ENCODE data around the gene BSCL2.
"Not testable (repeated sequence)": the region's sequence is repeated elsewhere in the genome, so short reads cannot be mapped to it uniquely, and the experiment has no call there.

The BSCL2 gene

GRCh38 chr11:62707277-62707861 is at the start of gene BSCL2, which contains the start of gene GNG3:
BSCL2 (minus strand) TSS chr11:62707424; CDS start chr11:62707195, 229 bp downstream.
GNG3 (plus strand) TSS chr11:62707676; CDS start chr11:62708296, 620 bp downstream.
- DNase-seq: peak; percentile 26 to 97 (median 84)

GRCh38 chr11:62755086-62755615 is 47.9 kb upstream of the BSCL2 start:
- peak in 2 of 58 donors; percentile 5 to 10 for DNase-seq

- peak; percentile 77 to 100 (median 98) for DNase-seq
These were observed 46.7 kb upstream of the BSCL2 start, which contains the start of gene ZBTB3 for GRCh38 chr11:62753736-62754603. ZBTB3 (minus strand) TSS chr11:62754160; CDS start chr11:62753664, 496 bp downstream.

- DNase-seq: no peak
These were observed 45.9 kb upstream of the BSCL2 start for GRCh38 chr11:62752994-62753735.

DNA sequence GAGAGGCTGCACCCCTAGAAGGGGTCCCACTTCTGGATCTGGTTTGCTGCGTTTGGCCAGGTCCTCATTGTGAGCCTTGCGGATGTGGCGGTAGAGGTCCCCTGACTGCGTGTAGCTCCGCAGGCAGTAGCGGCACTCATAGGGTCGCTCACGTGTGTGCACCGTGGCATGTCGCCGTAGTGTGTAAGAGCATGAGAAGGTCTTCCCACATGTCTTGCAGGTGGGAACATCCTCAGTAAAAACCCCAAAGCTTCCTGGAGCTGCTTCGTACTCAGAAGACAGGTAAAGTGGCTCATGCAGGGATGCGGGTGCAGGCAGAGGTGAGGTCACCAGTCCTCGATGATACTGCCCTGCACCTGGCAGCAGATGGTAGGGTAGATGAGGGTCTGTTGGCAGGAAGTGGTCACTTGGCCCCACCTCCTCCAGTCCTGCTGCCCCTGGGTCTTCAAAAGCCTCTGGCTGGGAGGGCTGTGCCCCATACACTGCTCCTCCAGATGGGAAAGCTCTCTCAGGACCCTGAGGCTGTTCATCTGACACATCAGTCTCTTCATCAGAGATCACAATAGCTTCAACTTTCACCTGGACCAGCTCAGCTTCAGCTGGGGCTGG is 45.1 kb upstream of the BSCL2 start:
- DNase-seq: no peak

DNA sequence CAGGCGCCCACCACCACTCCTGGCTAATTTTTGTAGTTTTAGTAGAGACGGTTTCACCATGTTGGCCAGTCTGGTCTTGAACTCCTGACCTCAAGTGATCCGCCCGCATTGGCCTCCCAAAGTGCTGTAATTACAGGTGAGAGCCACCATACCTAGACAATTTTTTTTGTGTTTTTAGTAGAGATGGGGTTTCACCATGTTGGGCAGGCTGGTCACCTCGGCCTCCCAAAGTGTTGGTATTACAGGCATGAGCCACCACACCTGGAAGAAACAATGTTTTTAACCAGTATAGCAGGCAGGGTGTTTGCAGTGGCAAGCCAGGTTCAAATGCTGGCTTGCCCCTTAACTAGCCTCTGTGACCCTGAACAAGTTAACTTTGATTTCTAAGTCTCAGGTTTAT is 42.7 kb upstream of the BSCL2 start:
- not testable (repeated sequence) for DNase-seq

- peak in 1 of 58 donors; percentile 32 for DNase-seq
These were observed 40.4 kb upstream of the BSCL2 start for GRCh38 chr11:62747475-62748160.

GRCh38 chr11:62737196-62737595 is 30.0 kb upstream of the BSCL2 start:
- DNase-seq: no peak

- DNase-seq: peak in 1 of 58 donors; percentile 41
These were observed 25.6 kb upstream of the BSCL2 start for GRCh38 chr11:62732830-62733229.

GRCh38 chr11:62730076-62730475 is 22.9 kb upstream of the BSCL2 start:
- not testable (repeated sequence) for DNase-seq

- peak in 57 of 58 donors; percentile 43 to 94 (median 83) for DNase-seq
These were observed 21.2 kb upstream of the BSCL2 start, which contains the start of gene TTC9C for GRCh38 chr11:62728171-62728988. TTC9C (plus strand) TSS chr11:62728486; CDS start chr11:62728849, 363 bp downstream.

GRCh38 chr11:62727872-62728170 is 20.6 kb upstream of the BSCL2 start:
- DNase-seq: peak in 57 of 58 donors; percentile 60 to 98 (median 88)

- DNase-seq: peak; percentile 85 to 99 (median 97)
These were observed 20.1 kb upstream of the BSCL2 start, which contains the start of gene HNRNPUL2 for GRCh38 chr11:62727165-62727871. HNRNPUL2 (minus strand) TSS chr11:62727457; CDS start chr11:62727156, 301 bp downstream.

- peak in 2 of 58 donors; percentile 66 to 67 for DNase-seq
These were observed 19.6 kb upstream of the BSCL2 start for GRCh38 chr11:62726915-62727164.

DNA sequence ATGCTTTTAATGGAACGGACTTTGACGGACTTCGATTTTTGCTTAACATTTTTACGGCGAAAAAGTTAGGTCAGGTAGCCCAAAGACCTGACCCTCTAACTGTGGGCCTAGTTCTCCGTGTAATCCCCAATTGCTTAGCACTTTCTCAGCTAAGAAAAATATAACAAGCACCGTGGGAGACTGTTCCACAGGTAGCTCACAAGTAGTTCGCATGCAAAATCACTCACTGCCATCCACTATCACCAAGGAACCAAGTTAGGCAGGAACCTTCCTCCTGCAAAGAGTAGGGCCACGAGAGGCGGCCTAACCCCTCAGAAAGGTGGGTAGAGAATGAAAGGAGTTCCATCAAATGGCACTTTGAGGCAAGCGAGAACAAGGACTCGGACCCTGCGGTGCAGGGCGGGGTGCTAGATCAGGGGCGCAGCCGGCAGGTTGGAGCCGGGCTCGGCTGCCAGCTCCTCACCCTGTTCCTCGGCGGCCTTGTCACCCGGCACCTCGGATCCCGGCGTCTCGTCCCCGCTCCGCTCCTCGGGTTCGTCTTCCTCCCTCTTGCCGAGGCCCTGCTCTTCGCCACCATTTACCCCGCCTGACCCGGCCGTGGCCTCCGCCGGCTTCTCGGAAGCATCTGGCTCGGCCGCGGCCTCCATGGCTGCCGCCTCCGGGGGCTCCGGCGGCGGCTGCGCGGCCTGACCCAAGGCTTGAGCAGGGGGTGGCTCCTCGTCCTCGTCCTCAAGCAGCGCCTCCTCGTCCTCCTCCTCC is 19.1 kb upstream of the BSCL2 start:
- DNase-seq: peak in 9 of 58 donors; percentile 22 to 58 (median 38)

GRCh38 chr11:62725646-62726045 is 18.4 kb upstream of the BSCL2 start:
- no peak for DNase-seq

DNA sequence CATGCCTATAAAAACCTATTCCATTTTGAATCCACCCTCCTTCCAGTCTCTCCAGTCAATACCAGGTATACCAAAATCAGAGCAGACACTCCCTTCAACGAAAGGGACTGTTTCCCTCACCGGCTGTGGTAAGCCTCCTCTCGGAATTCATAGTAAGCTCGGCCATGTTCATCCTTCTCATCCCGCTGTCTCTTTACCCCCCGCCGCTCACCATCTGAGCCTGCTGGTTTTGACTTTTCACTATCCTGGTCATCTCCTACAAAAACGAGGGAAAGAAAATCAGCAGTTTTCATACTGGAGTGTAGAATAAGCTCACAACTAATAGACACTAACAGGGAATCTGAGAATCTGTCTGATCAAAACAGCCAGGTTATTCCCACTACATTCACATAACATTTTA is 16.9 kb upstream of the BSCL2 start:
- no peak for DNase-seq

- no peak for DNase-seq
These were observed 14.8 kb upstream of the BSCL2 start for GRCh38 chr11:62721994-62722393.
